Stimulated activated effector memory CD8-positive, alpha-beta T cell treated with anti-CD3 and anti-CD28 coated beads, Interleukin-12 subunit alpha, Interleukin-12 subunit beta, amount 100 ng/mL, for 72 hours (primary cell): ENCODE data around the gene ARAP3.
A peak's percentile ranks its signal among the peaks of the same experiment; 100 is the strongest.

Experiments used
- ATAC-seq: fragments of 150-1000 bp; cut with Tn5 transposase; 2 replicates; pipeline ENCODE4 v1.10.0; 2021
- DNase-seq, 2 donors: peaks; one replicate each; pipeline ENCODE4 v3.0.0; 2021 to 2022; ENCODE audit warnings: low spot score in 2 of 2
- H3K27ac Mint-ChIP-seq: one replicate; pipeline ENCODE4 v1.8.0; 2022; ENCODE audit warnings: mild to moderate bottlenecking, mixed read lengths
- H3K36me3 Mint-ChIP-seq: one replicate; pipeline ENCODE4 v1.8.0; 2022; ENCODE audit warnings: mild to moderate bottlenecking, mixed read lengths
- H3K4me1 Mint-ChIP-seq: one replicate; pipeline ENCODE4 v1.8.0; 2022; ENCODE audit warnings: mixed read lengths
- H3K4me3 Mint-ChIP-seq: one replicate; pipeline ENCODE4 v1.8.0; 2022; ENCODE audit warnings: mild to moderate bottlenecking, mixed read lengths
- H3K9me3 Mint-ChIP-seq: one replicate; pipeline ENCODE4 v1.8.0; 2022; ENCODE audit warnings: mixed read lengths

ARAP3 gene

DNA sequence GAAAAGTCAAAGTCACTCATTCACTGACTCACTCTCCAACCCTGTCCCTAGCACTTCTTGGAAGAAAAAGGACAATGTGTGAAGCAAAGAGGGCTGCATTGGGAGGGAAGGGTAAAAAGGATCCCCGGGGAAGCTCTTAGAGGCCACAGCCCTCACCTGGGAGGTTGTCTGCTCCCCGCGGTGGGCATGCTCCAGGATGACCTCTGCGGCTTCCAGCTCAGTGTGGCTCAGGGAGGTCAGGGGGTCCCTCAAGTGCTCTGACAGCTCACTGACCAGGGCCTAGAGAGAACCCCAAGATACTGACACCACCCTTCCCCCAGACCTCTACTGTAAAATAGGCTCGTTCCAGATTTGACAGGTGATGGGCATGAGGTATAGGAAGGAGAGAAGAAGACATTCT is 34.8 kb downstream of the ARAP3 start:
- peak overlapping the region; percentile 7 for H3K27ac Mint-ChIP-seq
- peaks cover 52% of the 10 kb centered on the region for H3K4me1 Mint-ChIP-seq
- ATAC-seq (no peak), DNase-seq (no peak)
- peaks cover 49% of the 10 kb centered on the region for H3K36me3 Mint-ChIP-seq
- no peaks in the 10 kb centered on the region for H3K9me3 Mint-ChIP-seq
- no peak overlapping the region for H3K4me3 Mint-ChIP-seq

DNA sequence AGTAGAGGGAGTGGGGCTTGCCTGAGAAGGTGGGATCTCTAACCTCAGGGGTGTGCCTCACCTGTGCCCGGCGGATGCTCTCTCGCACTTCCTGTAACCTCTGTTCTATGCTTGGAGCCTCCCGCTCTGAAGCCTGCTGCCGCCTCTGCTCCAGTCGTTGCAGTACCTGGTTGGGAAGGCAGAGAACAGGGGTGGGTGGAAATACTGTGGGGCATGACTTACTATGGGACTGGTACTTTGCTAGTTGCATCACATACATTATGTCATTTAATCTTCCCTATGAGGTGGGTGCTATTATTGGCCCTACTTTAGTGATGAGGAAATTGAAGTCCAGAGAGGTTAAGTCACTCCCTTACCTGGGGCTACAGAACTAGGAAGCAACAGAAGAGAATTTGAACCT is 36.0 kb downstream of the ARAP3 start:
- peak overlapping the region; percentile 7 for H3K27ac Mint-ChIP-seq
- DNase-seq (no peak), ATAC-seq (no peak)

DNA sequence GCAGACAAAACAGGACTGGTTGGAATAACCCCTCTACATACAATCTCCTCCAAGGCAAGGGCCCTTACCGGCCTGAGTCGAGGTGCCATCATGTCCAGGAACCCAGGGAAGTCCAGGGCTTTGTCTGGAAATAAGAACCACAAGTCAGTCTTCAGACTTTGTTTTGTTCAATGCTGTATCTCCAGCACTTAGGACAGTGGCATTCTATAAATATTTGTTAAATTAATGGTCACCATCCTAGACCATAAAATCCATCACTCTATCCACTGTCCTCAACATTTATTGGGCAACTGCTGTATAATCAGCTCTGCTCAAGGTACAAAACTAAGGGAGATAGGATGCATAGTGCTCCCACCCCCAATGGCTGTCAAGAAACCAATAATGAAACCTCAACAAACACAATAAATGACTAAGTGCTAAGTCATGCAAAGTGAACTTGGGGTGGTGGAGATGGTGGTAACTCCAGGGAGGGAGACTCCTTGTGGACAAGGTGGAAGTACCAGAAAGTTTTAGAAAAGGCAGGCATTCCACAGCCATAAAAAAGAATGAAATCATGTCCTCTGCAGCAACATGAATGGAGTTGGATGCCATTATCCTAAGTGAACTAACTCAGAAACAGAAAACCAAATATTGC is 40.3 kb downstream of the ARAP3 start:
- DNase-seq: no peak
- H3K4me3 Mint-ChIP-seq: no peak overlapping the region
- peaks cover 68% of the 10 kb centered on the region for H3K36me3 Mint-ChIP-seq
- peak; percentile 81 for ATAC-seq
- peaks cover 48% of the 10 kb centered on the region for H3K4me1 Mint-ChIP-seq
- no peaks in the 10 kb centered on the region for H3K9me3 Mint-ChIP-seq
- H3K27ac Mint-ChIP-seq: peak overlapping the region; percentile 77

More for the DNA sequence above, 36.0 kb downstream of the ARAP3 start:
- H3K36me3 Mint-ChIP-seq: peaks cover 61% of the 10 kb centered on the region
- H3K9me3 Mint-ChIP-seq: no peaks in the 10 kb centered on the region
- no peak overlapping the region for H3K4me3 Mint-ChIP-seq
- H3K4me1 Mint-ChIP-seq: peaks cover 53% of the 10 kb centered on the region

DNA sequence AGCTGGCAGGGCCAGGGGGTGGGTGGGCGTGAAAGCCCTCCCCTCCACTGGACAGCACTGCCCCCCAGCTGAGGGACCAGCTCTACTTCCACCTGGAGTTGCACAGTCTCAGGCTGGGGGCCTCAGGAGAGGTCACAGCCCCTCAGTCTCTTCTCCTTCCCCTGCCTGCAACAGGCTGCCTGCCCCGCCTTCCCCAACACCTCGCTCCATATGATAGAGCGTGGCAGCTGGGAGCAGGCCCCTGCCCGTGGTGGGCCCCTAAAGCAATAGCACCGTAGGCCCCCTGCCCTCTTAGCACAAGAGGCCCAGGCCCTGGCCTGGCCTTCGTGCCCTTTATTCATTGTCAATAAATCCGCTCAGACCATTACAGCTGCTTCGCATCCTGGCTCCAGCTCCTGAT is 41.3 kb downstream of the ARAP3 start:
- H3K4me1 Mint-ChIP-seq: peaks cover 49% of the 10 kb centered on the region
- DNase-seq (no peak), ATAC-seq (no peak)
- peaks cover 66% of the 10 kb centered on the region for H3K36me3 Mint-ChIP-seq
- H3K4me3 Mint-ChIP-seq: no peak overlapping the region
- peak overlapping the region; percentile 77 for H3K27ac Mint-ChIP-seq
- no peaks in the 10 kb centered on the region for H3K9me3 Mint-ChIP-seq

DNA sequence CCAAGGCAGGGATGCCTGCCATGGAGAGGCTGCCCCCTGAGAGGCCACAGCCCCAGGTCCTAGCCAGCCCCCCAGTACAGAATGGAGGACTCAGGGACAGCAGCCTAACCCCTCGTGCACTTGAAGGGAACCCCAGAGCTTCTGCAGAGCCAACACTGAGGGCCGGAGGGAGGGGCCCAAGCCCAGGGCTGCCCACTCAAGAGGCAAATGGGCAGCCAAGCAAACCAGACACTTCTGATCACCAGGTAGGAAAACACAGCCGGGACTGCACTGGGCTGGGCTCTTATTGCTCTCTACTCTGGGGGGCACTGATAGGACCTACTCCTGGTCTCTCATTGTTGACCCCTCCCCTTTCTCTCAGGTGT is 42.0 kb downstream of the ARAP3 start:
- H3K36me3 Mint-ChIP-seq: peaks cover 64% of the 10 kb centered on the region
- no peak for ATAC-seq
- H3K9me3 Mint-ChIP-seq: no peaks in the 10 kb centered on the region
- no peak overlapping the region for H3K4me3 Mint-ChIP-seq
- DNase-seq: no peak
- H3K4me1 Mint-ChIP-seq: peaks cover 53% of the 10 kb centered on the region
- H3K27ac Mint-ChIP-seq: no peak overlapping the region

DNA sequence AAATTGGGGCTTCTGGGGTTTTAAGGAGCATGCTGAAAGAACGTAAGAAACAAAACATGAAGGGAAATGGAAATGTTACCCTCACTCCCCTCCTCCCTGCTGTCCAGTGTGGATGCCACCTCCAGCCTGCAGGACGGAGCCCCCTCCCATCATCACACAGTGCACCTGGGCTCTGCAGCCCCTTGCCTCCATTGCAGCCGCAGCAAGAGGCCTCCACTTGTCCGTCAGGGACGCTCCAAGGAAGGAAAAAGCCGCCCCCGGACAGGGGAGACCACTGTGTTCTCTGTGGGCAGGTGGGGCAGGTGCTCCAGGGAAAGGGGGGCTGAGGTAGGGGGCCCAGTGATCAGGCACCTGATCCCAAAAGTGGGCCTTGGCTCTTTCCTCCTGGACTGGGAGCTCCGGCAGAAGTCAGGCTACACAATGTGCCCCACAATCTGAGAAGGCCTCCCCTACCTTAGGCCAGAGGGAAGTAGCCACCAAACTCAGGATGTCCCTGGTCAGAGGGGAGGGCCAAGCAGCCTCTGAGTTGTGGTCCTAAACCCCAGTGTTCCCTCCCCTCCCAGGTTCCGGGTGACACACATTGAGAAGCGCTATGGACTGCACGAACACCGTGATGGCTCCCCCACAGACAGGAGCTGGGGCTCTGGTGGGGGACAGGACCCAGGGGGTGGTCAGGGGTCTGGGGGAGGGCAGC is 42.5 kb downstream of the ARAP3 start:
- no peak overlapping the region for H3K27ac Mint-ChIP-seq
- DNase-seq (no peak), ATAC-seq (no peak)

DNA sequence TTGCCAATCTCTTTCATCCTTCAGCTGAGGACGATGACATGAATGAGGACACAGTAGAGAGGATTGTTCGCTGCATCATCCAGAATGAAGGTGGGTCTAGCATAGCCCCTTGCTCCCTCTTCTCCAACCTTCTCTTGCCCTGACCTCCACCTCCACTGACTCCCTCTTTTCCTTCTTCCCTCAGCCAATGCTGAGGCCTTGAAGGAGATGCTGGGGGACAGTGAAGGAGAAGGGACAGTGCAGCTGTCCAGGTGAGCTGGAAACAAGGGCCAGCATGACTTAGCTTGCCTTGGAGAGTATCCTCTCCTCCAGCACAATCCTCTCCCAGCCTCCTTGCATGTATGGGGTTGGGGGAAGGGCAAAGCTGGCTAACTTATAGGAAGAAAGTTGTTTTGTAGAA is 43.3 kb downstream of the ARAP3 start:
- H3K27ac Mint-ChIP-seq: peak overlapping the region; percentile 86
- ATAC-seq (no peak), DNase-seq (no peak)
- H3K9me3 Mint-ChIP-seq: no peaks in the 10 kb centered on the region
- H3K36me3 Mint-ChIP-seq: peaks cover 62% of the 10 kb centered on the region
- peaks cover 62% of the 10 kb centered on the region for H3K4me1 Mint-ChIP-seq
- H3K4me3 Mint-ChIP-seq: peak overlapping the region; percentile 84

More for the DNA sequence above, 42.5 kb downstream of the ARAP3 start:
- Mint-ChIP-seq H3K4me3 (no peak overlapping the region), H3K9me3 (no peaks in the 10 kb centered on the region), H3K4me1 (peaks cover 54% of the 10 kb centered on the region), H3K36me3 (peaks cover 60% of the 10 kb centered on the region)

DNA sequence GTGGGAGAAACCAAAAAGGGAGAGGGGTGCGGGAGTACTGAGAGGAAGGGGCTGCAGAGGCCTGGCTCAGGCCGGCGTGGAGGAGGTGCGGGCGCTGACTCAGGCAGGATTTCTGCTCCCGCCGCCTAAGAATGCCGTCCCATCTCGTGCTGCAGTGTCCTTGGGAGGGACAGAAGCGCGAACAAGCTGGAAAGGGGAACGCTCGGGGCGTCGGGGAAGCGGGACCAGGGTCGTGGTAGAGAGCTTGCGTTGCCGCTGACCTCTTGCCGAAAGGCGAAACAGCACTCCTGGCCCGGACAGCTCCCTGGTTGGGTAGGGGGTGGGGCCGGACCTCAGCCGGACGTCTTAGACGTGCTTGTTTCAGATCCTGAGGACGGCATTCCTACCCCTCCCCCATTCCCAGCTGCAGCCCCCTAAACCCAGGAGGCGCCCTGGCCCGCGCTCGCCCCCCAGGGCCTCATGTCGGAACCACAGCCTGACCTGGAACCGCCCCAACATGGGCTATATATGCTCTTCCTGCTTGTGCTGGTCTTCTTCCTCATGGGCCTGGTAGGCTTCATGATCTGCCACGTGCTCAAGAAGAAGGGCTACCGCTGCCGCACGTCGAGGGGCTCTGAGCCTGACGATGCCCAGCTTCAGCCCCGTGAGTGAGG is 44.1 kb downstream of the ARAP3 start:
- peak overlapping the region; percentile 84 for H3K4me3 Mint-ChIP-seq
- peaks cover 64% of the 10 kb centered on the region for H3K36me3 Mint-ChIP-seq
- H3K9me3 Mint-ChIP-seq: no peaks in the 10 kb centered on the region
- DNase-seq: peak; percentile 32 to 80
- ATAC-seq: peak; percentile 49
- H3K4me1 Mint-ChIP-seq: peaks cover 61% of the 10 kb centered on the region
- H3K27ac Mint-ChIP-seq: peak overlapping the region; percentile 86

DNA sequence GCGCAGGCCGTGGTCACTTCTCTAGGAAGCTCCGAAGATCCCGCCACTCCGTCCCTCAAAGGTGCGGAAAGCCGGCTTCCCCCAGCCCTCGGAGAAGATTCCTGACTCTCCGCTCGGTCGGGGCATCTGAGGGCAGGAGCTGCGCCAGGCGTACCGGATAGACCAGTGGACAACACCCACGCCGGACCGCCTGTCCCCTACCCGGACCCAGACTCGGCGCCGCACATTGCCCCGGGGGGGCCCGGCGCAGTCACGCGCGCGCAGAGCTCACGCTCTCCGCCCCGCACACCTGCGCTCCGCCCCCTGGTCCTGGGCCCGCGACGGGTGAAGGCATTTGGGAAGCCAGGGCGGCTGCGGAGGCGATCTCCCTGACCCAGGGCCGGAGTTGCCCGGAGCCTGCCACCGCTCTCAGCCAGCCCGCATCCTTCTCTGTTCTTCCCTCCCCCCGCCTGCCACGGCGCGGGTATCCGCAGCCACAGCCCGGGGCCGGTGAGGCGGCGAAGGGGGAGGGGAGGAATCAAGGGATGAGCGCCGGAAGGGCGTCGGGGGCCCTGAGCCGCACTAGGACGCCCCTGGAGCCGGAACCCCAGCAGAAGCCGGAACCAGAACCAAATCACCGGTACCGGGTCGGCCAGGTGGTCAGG is 44.8 kb downstream of the ARAP3 start:
- DNase-seq (peak in 1 of 2 donors; percentile 43), ATAC-seq (peak; percentile 58)
- Mint-ChIP-seq H3K36me3 (peaks cover 70% of the 10 kb centered on the region), H3K9me3 (no peaks in the 10 kb centered on the region), H3K27ac (peak overlapping the region; percentile 86), H3K4me1 (peaks cover 57% of the 10 kb centered on the region), H3K4me3 (peak overlapping the region; percentile 84)

DNA sequence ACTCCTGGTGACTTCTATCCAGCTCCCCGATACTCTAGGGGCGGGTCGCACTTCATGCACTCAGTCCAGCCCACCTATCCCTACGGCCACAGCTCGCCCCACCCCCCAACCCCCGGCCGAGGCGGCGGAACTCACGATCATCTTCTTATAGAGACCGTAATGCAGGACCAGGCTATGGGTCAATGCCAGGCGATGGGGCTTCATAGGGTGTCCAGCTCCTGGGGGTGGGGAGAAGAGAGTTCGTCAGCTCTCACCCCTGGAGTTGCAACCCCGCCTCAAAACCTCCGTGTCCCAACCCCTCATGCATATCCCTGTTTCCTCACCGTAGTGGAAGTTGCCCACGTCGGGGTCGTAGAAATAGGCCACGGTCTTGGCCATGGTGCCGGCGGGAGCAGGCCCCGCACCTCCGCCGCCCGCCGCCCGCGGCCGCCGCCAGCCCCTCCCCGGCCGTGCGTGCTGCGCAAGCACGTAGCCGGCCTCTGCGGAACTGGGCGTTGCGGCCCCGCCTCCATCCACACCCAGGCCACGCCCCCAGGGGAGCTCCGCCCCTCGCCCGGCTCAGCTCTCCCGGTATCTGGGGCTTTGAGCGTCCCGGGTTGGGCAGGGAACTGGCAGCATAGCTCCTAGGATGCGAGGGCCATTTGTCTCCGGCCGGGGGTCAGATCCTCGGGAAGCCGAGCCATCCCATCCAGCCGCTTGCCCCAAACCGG is 45.5 kb downstream of the ARAP3 start, which contains the start of the genes HDAC3 and RELL2:
TSS of gene HDAC3 (minus strand) at position 437 of the 710 bp plus-strand sequence. CDS start at position 378, 59 bp downstream.
TSS of gene RELL2 (plus strand) at position 585 of the 710 bp plus-strand sequence. CDS start 1,229 bp downstream, outside the sequence.
- DNase-seq (peak; percentile 97), ATAC-seq (peak; percentile 87)
- peaks cover 70% of the 10 kb centered on the region for H3K36me3 Mint-ChIP-seq
- H3K9me3 Mint-ChIP-seq: no peaks in the 10 kb centered on the region
- H3K4me3 Mint-ChIP-seq: peak within 1 kb of the TSS; percentile 84
- peak within 1 kb of the TSS; percentile 86 for H3K27ac Mint-ChIP-seq
- peaks cover 50% of the 10 kb centered on the region for H3K4me1 Mint-ChIP-seq

DNA sequence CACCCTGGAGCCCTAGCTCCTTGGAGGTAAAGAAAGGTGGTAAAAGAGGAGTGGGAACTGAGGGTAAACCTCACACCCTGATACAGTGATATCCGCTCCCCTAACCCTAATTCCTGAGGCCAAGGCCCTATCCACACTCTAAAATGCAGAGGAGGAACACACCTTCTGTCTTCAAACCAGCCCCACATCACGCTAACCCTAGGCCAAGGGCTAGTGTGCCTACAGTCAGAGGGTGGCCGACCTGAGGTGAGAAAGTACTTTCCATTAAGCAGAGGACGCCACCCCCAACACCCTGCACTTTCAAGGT is 46.0 kb downstream of the ARAP3 start:
- Mint-ChIP-seq H3K27ac (peak overlapping the region; percentile 86), H3K4me3 (peak overlapping the region; percentile 84), H3K9me3 (no peaks in the 10 kb centered on the region), H3K36me3 (peaks cover 70% of the 10 kb centered on the region), H3K4me1 (peaks cover 45% of the 10 kb centered on the region)
- no peak for DNase-seq
- no peak for ATAC-seq

DNA sequence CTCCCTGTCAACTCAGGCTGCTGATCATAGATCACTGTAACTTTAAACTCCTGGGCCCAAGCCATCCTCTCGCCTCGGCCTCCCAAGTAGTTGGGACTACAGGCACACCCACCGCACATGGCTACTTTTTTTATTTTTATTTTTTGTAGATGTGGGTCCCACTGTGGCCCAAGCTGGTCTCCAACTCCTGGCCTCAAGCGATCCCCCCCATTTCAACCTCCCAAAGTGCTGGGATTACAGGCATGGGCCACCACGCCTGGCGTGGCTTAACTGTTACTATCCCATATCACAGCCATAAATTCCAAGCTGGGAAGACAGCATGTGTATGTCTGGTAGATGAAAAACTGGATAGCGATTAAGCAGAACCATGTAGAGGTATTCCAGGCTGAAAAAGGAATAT is 46.4 kb downstream of the ARAP3 start:
- DNase-seq (no peak), ATAC-seq (no peak)
- peak overlapping the region; percentile 86 for H3K27ac Mint-ChIP-seq
- no peaks in the 10 kb centered on the region for H3K9me3 Mint-ChIP-seq
- peaks cover 70% of the 10 kb centered on the region for H3K36me3 Mint-ChIP-seq
- peaks cover 41% of the 10 kb centered on the region for H3K4me1 Mint-ChIP-seq
- H3K4me3 Mint-ChIP-seq: peak overlapping the region; percentile 84

DNA sequence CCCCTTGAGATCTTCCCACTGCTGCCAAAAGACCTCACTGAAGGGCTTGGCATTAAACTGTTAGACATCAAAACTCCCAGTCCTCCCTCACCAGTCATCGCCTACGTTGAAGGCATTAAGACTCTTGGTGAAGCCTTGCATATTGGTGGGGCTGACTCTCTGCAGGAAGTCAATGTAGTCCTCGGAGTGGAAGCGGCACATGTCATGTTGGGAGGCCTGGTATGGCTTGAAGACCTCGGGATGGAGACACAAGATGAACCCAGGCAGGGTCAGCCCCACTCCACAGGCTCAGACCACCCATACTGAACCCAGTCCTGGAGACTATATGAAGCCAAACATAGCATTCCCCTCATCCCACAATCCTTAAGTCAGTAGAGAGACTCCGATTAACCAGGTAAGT is 47.3 kb downstream of the ARAP3 start:
- peak overlapping the region; percentile 84 for H3K4me3 Mint-ChIP-seq
- H3K4me1 Mint-ChIP-seq: peaks cover 38% of the 10 kb centered on the region

DNA sequence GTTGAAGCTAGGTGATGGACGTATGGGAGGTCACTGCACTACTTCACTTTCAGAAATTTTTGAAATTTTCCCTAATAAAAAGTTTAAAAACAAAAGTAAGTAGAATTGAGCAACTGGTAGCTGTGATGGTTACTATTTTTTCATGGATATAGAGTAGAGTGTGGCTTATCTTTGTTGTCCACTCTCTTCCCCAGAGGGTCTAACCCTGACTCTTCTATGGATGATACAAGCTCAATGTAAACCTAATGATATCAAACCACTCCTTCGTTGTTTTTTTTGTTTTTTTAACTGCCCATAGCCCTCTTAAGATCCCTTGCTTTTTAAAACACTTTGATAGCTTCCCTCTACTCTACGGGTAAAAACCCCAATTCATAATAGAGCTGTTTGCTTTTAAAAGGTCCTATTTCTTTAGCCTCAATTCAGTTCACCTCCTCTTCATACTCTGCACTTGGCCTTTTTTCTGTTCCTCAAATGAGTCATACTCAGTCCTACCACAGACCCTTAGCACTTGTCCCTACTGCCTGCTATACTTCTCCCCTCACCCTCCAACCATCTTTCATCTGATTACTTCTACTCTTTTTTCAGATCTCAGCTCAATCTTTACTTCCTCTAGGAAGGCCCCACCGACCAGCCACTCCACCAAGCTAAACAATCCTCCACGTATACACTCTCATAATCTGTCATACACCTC is 48.0 kb downstream of the ARAP3 start:
- H3K9me3 Mint-ChIP-seq: no peaks in the 10 kb centered on the region
- DNase-seq (no peak), ATAC-seq (peak; percentile 57)
- H3K4me1 Mint-ChIP-seq: peaks cover 41% of the 10 kb centered on the region
- H3K27ac Mint-ChIP-seq: peak overlapping the region; percentile 1
- peak overlapping the region; percentile 84 for H3K4me3 Mint-ChIP-seq
- H3K36me3 Mint-ChIP-seq: peaks cover 78% of the 10 kb centered on the region

More for the DNA sequence above, 47.3 kb downstream of the ARAP3 start:
- DNase-seq (no peak), ATAC-seq (no peak)
- Mint-ChIP-seq H3K9me3 (no peaks in the 10 kb centered on the region), H3K27ac (peak overlapping the region; percentile 1), H3K36me3 (peaks cover 76% of the 10 kb centered on the region)
